Loucy (cell line): ENCODE data around the gene TMBIM4.

ENCODE experiments used
- H2AFZ ChIP-seq: fragments of 200-600 bp; sonication (generic); 2 replicates; pipeline ENCODE4 v1.6.0; 2016; ENCODE audit warnings: antibody characterized with exemption, mild to moderate bottlenecking, low read length, moderate library complexity
- H3F3A ChIP-seq: fragments of 200-600 bp; 2 replicates; pipeline ENCODE4 v1.6.0; 2016; ENCODE audit warnings: antibody characterized with exemption, low read depth, mild to moderate bottlenecking
- H3K27me3 ChIP-seq: fragments of 200-600 bp; sonication (generic); 2 replicates; pipeline ENCODE4 v1.6.1; 2014; ENCODE audit warnings: low read length, mild to moderate bottlenecking; ENCODE audit not compliant: insufficient read depth, poor library complexity, severe bottlenecking
- H3K36me3 ChIP-seq: fragments of 200-600 bp; sonication (generic); 2 replicates; pipeline ENCODE4 v1.6.1; 2016; ENCODE audit warnings: low read length; ENCODE audit not compliant: insufficient read depth
- H3K4me1 ChIP-seq: fragments of 200-600 bp; sonication (generic); 2 replicates; pipeline ENCODE4 v1.5.1; 2014; ENCODE audit warnings: low read length, mild to moderate bottlenecking; ENCODE audit not compliant: insufficient read depth, poor library complexity, severe bottlenecking
- H3K4me2 ChIP-seq: fragments of 200-600 bp; sonication (generic); 2 replicates; pipeline ENCODE4 v1.6.0; 2014; ENCODE audit warnings: antibody characterized with exemption, low read length, low read depth, mild to moderate bottlenecking; ENCODE audit not compliant: poor library complexity, severe bottlenecking
- H3K4me3 ChIP-seq: fragments of 200-600 bp; sonication (generic); 2 replicates; pipeline ENCODE4 v1.5.1; 2014; ENCODE audit warnings: low read length, mild to moderate bottlenecking, mixed read lengths; ENCODE audit not compliant: poor library complexity, severe bottlenecking
- H3K79me2 ChIP-seq: fragments of 200-600 bp; sonication (generic); 2 replicates; pipeline ENCODE4 v1.6.1; 2014; ENCODE audit warnings: low read length; ENCODE audit not compliant: insufficient read depth
- H3K9ac ChIP-seq: fragments of 200-600 bp; sonication (generic); 2 replicates; pipeline ENCODE4 v1.6.0; 2014; ENCODE audit warnings: mild to moderate bottlenecking, low read depth, low read length, moderate library complexity; ENCODE audit not compliant: poor library complexity, severe bottlenecking
- H3K9me2 ChIP-seq: fragments of 200-600 bp; sonication (generic); replicated peaks from 2 replicates; pipeline ENCODE4 v1.6.1; 2016; ENCODE audit warnings: low read depth, low read length, mixed read lengths
- H3K9me3 ChIP-seq: fragments of 200-600 bp; sonication (generic); 2 replicates; pipeline ENCODE4 v1.6.1; 2014; ENCODE audit warnings: mild to moderate bottlenecking, antibody characterized with exemption, low read length, low read depth; ENCODE audit not compliant: insufficient read depth
- H4K20me1 ChIP-seq: fragments of 200-600 bp; sonication (generic); 2 replicates; pipeline ENCODE4 v1.6.0; 2014; ENCODE audit warnings: antibody characterized with exemption, low read length, mild to moderate bottlenecking; ENCODE audit not compliant: insufficient read depth, poor library complexity, severe bottlenecking
- EZH2phosphoT487 ChIP-seq: fragments of 200-600 bp; IDR thresholded peaks from 2 replicates; pipeline ENCODE4 v1.6.1; 2018; ENCODE audit warnings: antibody characterized with exemption, mild to moderate bottlenecking, moderate library complexity, borderline replicate concordance
- TF ChIP-seq, protein P1 (sequence below): fragments of 200-600 bp; sonication (generic); conservative IDR thresholded peaks from 2 replicates; pipeline ENCODE4 v1.5.1; 2014; ENCODE audit warnings: mild to moderate bottlenecking, antibody characterized with exemption, low read length

TMBIM4 gene

GRCh38 chr12:66127650-66128049 lies 42.1 kb downstream of the TMBIM4 start:
- H3K4me2 ChIP-seq = peak overlapping the region; percentile 98
- no peaks in the 10 kb centered on the region for H3K9me3 ChIP-seq
- H3K4me1 ChIP-seq = peaks cover 53% of the 10 kb centered on the region
- peaks cover 72% of the 10 kb centered on the region for H3K79me2 ChIP-seq
- no peaks in the 10 kb centered on the region for H3K9me2 ChIP-seq
- no peaks in the 10 kb centered on the region for H3K27me3 ChIP-seq
- peaks cover 44% of the 10 kb centered on the region; the same call in 1 of the 2 replicates for H3K36me3 ChIP-seq
- TF ChIP-seq, protein P1, sequence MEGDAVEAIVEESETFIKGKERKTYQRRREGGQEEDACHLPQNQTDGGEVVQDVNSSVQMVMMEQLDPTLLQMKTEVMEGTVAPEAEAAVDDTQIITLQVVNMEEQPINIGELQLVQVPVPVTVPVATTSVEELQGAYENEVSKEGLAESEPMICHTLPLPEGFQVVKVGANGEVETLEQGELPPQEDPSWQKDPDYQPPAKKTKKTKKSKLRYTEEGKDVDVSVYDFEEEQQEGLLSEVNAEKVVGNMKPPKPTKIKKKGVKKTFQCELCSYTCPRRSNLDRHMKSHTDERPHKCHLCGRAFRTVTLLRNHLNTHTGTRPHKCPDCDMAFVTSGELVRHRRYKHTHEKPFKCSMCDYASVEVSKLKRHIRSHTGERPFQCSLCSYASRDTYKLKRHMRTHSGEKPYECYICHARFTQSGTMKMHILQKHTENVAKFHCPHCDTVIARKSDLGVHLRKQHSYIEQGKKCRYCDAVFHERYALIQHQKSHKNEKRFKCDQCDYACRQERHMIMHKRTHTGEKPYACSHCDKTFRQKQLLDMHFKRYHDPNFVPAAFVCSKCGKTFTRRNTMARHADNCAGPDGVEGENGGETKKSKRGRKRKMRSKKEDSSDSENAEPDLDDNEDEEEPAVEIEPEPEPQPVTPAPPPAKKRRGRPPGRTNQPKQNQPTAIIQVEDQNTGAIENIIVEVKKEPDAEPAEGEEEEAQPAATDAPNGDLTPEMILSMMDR = no peak
- TF ChIP-seq EZH2phosphoT487 = no peak
- H3F3A ChIP-seq = no peaks in the 10 kb centered on the region
- peak overlapping the region; percentile 91 for H3K4me3 ChIP-seq
- H3K9ac ChIP-seq = peak overlapping the region; percentile 27
- peaks cover 34% of the 10 kb centered on the region for H4K20me1 ChIP-seq
- no peak overlapping the region for H2AFZ ChIP-seq

DNA sequence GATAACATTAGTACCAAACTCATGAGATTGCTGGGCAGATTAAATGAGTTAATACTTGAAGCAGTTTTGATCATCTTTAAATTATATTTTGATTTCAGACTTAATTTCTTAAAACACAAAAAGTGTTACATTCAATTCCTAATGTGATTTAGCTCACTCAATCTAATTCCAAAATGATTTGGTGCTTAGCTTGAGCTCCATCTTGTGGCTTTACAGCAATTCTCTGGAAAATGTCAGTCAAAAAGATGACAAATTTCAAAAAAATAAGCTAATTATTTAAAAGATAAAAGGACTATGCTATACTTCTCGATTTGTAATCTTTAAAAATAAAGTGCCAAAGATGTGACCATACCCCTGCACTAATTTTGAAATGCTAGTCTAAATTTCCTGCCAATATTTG lies 49.3 kb downstream of the TMBIM4 start:
- no peak overlapping the region for H2AFZ ChIP-seq
- TF ChIP-seq, protein P1 = no peak
- no peak for TF ChIP-seq EZH2phosphoT487
- no peak overlapping the region for H3K4me3 ChIP-seq
- H4K20me1 ChIP-seq = peaks cover under 1% of the 10 kb centered on the region
- H3K9me3 ChIP-seq = no peaks in the 10 kb centered on the region
- peaks cover 17% of the 10 kb centered on the region for H3K4me1 ChIP-seq
- peaks cover 8% of the 10 kb centered on the region; the same call in 1 of the 2 replicates for H3K79me2 ChIP-seq
- H3F3A ChIP-seq = no peaks in the 10 kb centered on the region
- H3K9ac ChIP-seq = no peak overlapping the region
- H3K27me3 ChIP-seq = no peaks in the 10 kb centered on the region
- H3K4me2 ChIP-seq = peak overlapping the region; percentile 25
- H3K9me2 ChIP-seq = no peaks in the 10 kb centered on the region
- peaks cover 32% of the 10 kb centered on the region; the same call in 1 of the 2 replicates for H3K36me3 ChIP-seq

GRCh38 chr12:66119870-66120241 lies 49.9 kb downstream of the TMBIM4 start:
- Histone ChIP-seq H2AFZ (no peak overlapping the region), H3K79me2 (peaks cover 2% of the 10 kb centered on the region; the same call in 1 of the 2 replicates), H3K4me1 (peaks cover 13% of the 10 kb centered on the region), H3K27me3 (no peaks in the 10 kb centered on the region), H3K4me2 (peak overlapping the region; percentile 25), H4K20me1 (no peaks in the 10 kb centered on the region), H3K9me2 (no peaks in the 10 kb centered on the region), H3K36me3 (peaks cover 26% of the 10 kb centered on the region; the same call in 1 of the 2 replicates), H3K4me3 (no peak overlapping the region), H3F3A (no peaks in the 10 kb centered on the region), H3K9ac (no peak overlapping the region), H3K9me3 (no peaks in the 10 kb centered on the region)
- TF ChIP-seq, protein P1 = no peak
- TF ChIP-seq EZH2phosphoT487 = no peak
